Measurements from ENCODE around the gene ZNF205. TPM values are rescaled to one million over a fixed set of nuclear protein-coding genes. Genes with fewer than 3 reads are reported as not detected.

The ZNF205 gene
- total and polyA plus RNA-seq, 2 donors, result 4.6 to 9.3 TPM

DNA sequence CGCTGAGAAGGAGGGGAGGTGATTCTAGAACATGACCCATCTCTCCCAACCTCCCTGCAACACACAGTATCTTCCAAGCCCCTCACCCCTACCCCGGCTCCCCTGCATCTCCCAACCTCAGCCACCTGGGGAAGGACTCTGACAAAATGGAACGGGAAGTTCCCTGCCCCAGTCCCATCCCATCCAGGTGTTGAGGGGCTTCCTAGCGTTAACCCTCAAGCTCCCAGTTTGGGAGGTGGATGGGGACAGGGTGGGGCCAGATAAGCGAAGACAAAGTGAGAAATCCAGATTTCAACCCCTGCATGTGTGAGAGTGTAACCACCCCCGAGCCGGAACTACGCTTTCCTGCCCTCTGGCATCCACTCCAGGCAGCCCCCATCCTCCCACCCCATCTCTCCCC is 15.1 kb upstream of the ZNF205 start:
- Histone ChIP-seq H3K27me3 (ENCODE audit: control insufficient read depth in 2 of 2, insufficient read depth in 1 of 2, low read length in 1 of 2) (peaks cover 0 to 29% of the 10 kb centered on the region in 2 donors), H3K36me3 (ENCODE audit: control insufficient read depth in 2 of 2, insufficient read depth in 2 of 2, low read length in 1 of 2) (no peaks in the 10 kb centered on the region), H3K4me3 (ENCODE audit: low read length in 2 of 2) (no peak overlapping the region), H3K27ac (ENCODE audit: low read depth in 1 of 2, low read length in 1 of 2) (no peak overlapping the region), H3K4me1 (ENCODE audit: control insufficient read depth in 2 of 2, insufficient read depth in 2 of 2, low read length in 2 of 2) (peaks cover 23 to 69% of the 10 kb centered on the region in 2 donors), H3K9me3 (ENCODE audit: control insufficient read depth in 2 of 2, insufficient read depth in 1 of 2, low read length in 1 of 2) (no peaks in the 10 kb centered on the region)
- WGBS, result 86% methylated on average over 8 of the region's 8 CpGs
- DNase-seq (ENCODE audit: low read depth in 6 of 9, low spot score in 9 of 9), result no peak

DNA sequence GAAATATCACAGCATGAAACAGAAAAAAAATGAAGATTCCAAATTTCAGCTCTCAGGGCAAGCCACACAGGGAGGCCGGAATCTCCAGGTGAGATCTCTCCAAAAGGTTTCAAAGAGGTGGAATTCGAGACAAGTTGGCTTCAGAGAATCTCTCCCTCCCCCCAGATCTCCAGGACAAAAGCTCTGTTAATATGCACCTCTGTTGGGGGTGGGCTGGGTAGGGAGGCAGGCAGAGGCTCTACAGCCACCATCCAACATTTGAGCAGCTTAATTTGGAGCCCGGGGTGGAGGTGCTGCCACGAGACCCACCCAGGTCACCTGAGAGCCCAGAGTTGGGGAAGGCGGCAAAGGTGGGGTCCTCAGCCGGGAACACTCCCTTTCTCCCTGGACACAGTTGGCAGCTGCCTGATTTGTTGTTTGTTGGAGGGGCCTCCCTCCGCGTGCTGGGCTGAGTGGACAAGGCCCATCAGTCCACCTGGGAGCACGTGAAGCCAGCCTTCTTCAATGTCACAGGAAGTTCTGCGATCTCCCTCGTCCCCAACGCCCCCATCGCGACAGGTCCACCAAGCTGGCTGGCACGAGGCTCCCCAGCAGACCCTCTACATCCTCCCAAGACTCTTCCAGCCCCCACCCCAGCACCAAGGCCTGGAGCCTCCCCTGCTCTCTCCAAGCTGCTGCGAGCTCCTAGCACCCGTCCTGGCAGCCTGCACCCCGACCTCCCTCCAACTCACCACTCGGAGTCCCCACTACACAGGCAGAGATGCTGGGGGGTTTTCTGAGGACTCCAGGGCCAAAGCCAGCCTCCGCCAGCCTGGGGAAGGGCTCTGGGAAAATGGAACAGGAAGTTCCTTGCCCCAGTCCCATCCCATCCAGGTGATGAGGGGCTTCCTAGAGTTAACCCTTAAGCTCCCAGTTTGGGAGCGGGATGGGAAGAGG is 13.7 kb upstream of the ZNF205 start, which contains the start of gene ZSCAN10:
ZSCAN10 (minus strand) TSS at position 836 of the 936 bp plus-strand sequence. CDS start 6,357 bp downstream, outside the sequence.
- DNase-seq (ENCODE audit: low read depth in 6 of 9, low spot score in 9 of 9), result no peak
- H3K36me3 ChIP-seq (ENCODE audit: control insufficient read depth in 2 of 2, insufficient read depth in 2 of 2, low read length in 1 of 2), result no peaks in the 10 kb centered on the region
- peaks cover 26 to 82% of the 10 kb centered on the region in 2 donors for H3K4me1 ChIP-seq (ENCODE audit: control insufficient read depth in 2 of 2, insufficient read depth in 2 of 2, low read length in 2 of 2)
- peaks cover 0 to 29% of the 10 kb centered on the region in 2 donors for H3K27me3 ChIP-seq (ENCODE audit: control insufficient read depth in 2 of 2, insufficient read depth in 1 of 2, low read length in 1 of 2)
- peak within 1 kb of the TSS; percentile 28 to 41 for H3K4me3 ChIP-seq (ENCODE audit: low read length in 2 of 2)
- peak within 1 kb of the TSS; percentile 53 to 67 for H3K27ac ChIP-seq (ENCODE audit: low read depth in 1 of 2, low read length in 1 of 2)
- no peaks in the 10 kb centered on the region for H3K9me3 ChIP-seq (ENCODE audit: control insufficient read depth in 2 of 2, insufficient read depth in 1 of 2, low read length in 1 of 2)
- 87% methylated on average over 21 of the region's 21 CpGs for WGBS

DNA sequence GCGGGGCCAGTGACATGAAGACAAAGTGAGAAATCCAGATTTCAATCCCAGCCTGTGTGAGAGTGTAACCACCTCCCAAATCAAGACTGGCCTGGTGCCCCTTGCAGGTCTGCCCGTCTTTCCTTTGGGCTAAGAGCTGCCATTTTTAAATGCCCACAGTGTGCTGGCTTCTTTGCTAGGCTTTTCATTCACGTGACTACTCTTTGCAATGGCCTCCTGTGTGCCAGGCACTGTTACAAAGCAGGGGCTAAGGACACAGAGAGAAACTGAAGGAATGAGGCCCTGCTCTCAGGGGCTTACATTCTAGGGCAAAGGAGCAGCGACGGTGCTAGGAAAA is 13.0 kb upstream of the ZNF205 start:
- Histone ChIP-seq H3K27ac (ENCODE audit: low read depth in 1 of 2, low read length in 1 of 2) (peak overlapping the region in 1 of 2 donors; percentile 20), H3K9me3 (ENCODE audit: control insufficient read depth in 2 of 2, insufficient read depth in 1 of 2, low read length in 1 of 2) (no peaks in the 10 kb centered on the region), H3K36me3 (ENCODE audit: control insufficient read depth in 2 of 2, insufficient read depth in 2 of 2, low read length in 1 of 2) (no peaks in the 10 kb centered on the region), H3K27me3 (ENCODE audit: control insufficient read depth in 2 of 2, insufficient read depth in 1 of 2, low read length in 1 of 2) (peaks cover 0 to 29% of the 10 kb centered on the region in 2 donors), H3K4me1 (ENCODE audit: control insufficient read depth in 2 of 2, insufficient read depth in 2 of 2, low read length in 2 of 2) (peaks cover 26 to 84% of the 10 kb centered on the region in 2 donors), H3K4me3 (ENCODE audit: low read length in 2 of 2) (peak overlapping the region in 1 of 2 donors; percentile 28)
- WGBS, result 94% methylated on average over 5 of the region's 5 CpGs
- DNase-seq (ENCODE audit: low read depth in 6 of 9, low spot score in 9 of 9), result no peak

DNA sequence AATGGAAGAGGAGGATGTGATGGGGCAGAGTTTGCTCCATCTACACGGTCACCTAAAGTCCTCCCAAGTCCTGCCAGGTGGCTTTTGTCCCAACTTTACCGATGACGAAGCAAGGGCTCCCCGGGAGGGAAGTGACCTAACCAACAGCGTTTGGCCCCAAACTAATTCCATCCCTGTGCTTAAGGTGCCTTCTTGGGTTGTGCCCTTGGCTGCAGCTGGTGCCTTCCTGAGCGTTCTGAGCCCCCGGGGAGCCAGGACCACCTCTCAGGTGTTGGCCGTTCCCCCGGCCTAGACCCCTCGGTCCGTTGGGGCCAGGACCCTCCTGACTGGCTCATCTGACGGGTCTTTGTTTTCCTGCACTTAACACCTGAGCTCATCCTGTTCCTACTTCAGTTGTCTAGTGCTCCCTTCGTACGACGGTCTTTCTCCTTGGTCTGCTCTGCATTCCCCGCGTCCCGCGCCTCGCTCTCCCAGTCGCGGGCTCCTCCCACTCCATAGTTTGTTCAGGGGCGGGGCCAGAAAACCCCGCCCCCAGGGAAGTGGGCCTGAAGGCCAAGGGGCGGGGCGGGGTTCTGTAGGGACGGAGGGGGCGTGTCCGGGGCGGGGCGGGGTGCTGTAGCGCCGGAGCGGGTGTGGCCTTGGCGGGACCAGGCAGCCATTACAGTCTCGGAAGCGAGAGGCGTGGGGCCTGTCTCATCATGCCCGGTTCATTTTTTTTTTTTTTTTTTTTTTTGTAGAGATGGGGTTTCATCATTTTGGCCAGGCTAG is 12.5 kb upstream of the ZNF205 start:
- Histone ChIP-seq H3K27ac (ENCODE audit: low read depth in 1 of 2, low read length in 1 of 2) (peak overlapping the region; percentile 20 to 67), H3K4me3 (ENCODE audit: low read length in 2 of 2) (peak overlapping the region; percentile 28 to 41), H3K27me3 (ENCODE audit: control insufficient read depth in 2 of 2, insufficient read depth in 1 of 2, low read length in 1 of 2) (peaks cover 0 to 29% of the 10 kb centered on the region in 2 donors), H3K4me1 (ENCODE audit: control insufficient read depth in 2 of 2, insufficient read depth in 2 of 2, low read length in 2 of 2) (peaks cover 26 to 83% of the 10 kb centered on the region in 2 donors), H3K9me3 (ENCODE audit: control insufficient read depth in 2 of 2, insufficient read depth in 1 of 2, low read length in 1 of 2) (no peaks in the 10 kb centered on the region), H3K36me3 (ENCODE audit: control insufficient read depth in 2 of 2, insufficient read depth in 2 of 2, low read length in 1 of 2) (no peaks in the 10 kb centered on the region)
- DNase-seq (ENCODE audit: low read depth in 6 of 9, low spot score in 9 of 9), result peak in 7 of 9 donors; percentile 73 to 93 (median 88)
- 11% methylated on average over 39 of the region's 39 CpGs for WGBS

- no peak overlapping the region for H3K4me3 ChIP-seq (ENCODE audit: low read length in 2 of 2)
- peaks cover 25 to 86% of the 10 kb centered on the region in 2 donors for H3K4me1 ChIP-seq (ENCODE audit: control insufficient read depth in 2 of 2, insufficient read depth in 2 of 2, low read length in 2 of 2)
- peak in 4 of 9 donors; percentile 55 to 75 (median 63) for DNase-seq (ENCODE audit: low read depth in 6 of 9, low spot score in 9 of 9)
- H3K27ac ChIP-seq (ENCODE audit: low read depth in 1 of 2, low read length in 1 of 2), result peak overlapping the region; percentile 31 to 71
- H3K9me3 ChIP-seq (ENCODE audit: control insufficient read depth in 2 of 2, insufficient read depth in 1 of 2, low read length in 1 of 2), result no peaks in the 10 kb centered on the region
- WGBS, result 54% methylated on average over 29 of the region's 29 CpGs
- no peaks in the 10 kb centered on the region for H3K36me3 ChIP-seq (ENCODE audit: control insufficient read depth in 2 of 2, insufficient read depth in 2 of 2, low read length in 1 of 2)
- H3K27me3 ChIP-seq (ENCODE audit: control insufficient read depth in 2 of 2, insufficient read depth in 1 of 2, low read length in 1 of 2), result peaks cover 0 to 29% of the 10 kb centered on the region in 2 donors
Measured at GRCh38 chr16:3101018-3101840, 11.2 kb upstream of the ZNF205 start.

DNA sequence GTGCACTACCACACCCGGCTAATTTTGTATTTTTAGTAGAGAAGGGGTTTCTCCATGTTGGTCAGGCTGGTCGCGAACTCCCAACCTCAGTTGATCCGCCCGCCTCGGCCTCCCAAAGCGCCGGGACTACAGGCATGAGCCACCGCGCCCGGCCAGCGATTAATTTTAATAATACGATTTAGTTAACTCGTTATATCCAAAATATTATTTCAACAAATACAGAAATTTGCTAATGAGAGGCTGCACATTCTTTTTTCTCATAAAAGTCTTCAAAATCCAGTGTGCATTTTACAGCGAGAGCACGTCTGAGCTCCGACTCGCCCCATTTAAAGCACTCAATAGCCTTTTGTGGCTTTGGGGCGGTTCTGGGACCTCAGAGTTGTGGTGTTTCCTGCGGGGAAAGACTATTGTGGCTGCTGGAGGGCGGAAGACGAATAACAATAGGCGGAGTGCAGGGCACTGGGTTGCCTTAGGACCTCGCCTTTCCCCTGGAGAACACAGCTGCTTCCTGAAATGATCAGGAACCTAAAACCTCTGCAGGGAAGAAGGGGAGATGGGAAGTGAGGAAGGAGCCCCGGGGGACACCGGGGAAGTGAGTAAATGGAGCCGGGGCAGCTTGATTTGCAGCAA is 10.4 kb upstream of the ZNF205 start:
- Histone ChIP-seq H3K4me3 (ENCODE audit: low read length in 2 of 2) (no peak overlapping the region), H3K4me1 (ENCODE audit: control insufficient read depth in 2 of 2, insufficient read depth in 2 of 2, low read length in 2 of 2) (peaks cover 25 to 85% of the 10 kb centered on the region in 2 donors), H3K36me3 (ENCODE audit: control insufficient read depth in 2 of 2, insufficient read depth in 2 of 2, low read length in 1 of 2) (no peaks in the 10 kb centered on the region), H3K27ac (ENCODE audit: low read depth in 1 of 2, low read length in 1 of 2) (peak overlapping the region; percentile 58 to 74), H3K27me3 (ENCODE audit: control insufficient read depth in 2 of 2, insufficient read depth in 1 of 2, low read length in 1 of 2) (peaks cover 0 to 28% of the 10 kb centered on the region in 2 donors), H3K9me3 (ENCODE audit: control insufficient read depth in 2 of 2, insufficient read depth in 1 of 2, low read length in 1 of 2) (no peaks in the 10 kb centered on the region)
- WGBS, result 34% methylated on average over 27 of the region's 27 CpGs
- DNase-seq (ENCODE audit: low read depth in 6 of 9, low spot score in 9 of 9), result peak in 1 of 9 donors; percentile 53

- WGBS, result 1% methylated on average over 74 of the region's 74 CpGs
Measured at GRCh38 chr16:3106205-3106928, 6.0 kb upstream of the ZNF205 start.

More at GRCh38 chr16:3106205-3106928, 6.0 kb upstream of the ZNF205 start:
- peaks cover 0 to 2% of the 10 kb centered on the region in 2 donors for H3K27me3 ChIP-seq (ENCODE audit: control insufficient read depth in 2 of 2, insufficient read depth in 1 of 2, low read length in 1 of 2)
- H3K9me3 ChIP-seq (ENCODE audit: control insufficient read depth in 2 of 2, insufficient read depth in 1 of 2, low read length in 1 of 2), result no peaks in the 10 kb centered on the region
- no peaks in the 10 kb centered on the region for H3K36me3 ChIP-seq (ENCODE audit: control insufficient read depth in 2 of 2, insufficient read depth in 2 of 2, low read length in 1 of 2)
- H3K4me1 ChIP-seq (ENCODE audit: control insufficient read depth in 2 of 2, insufficient read depth in 2 of 2, low read length in 2 of 2), result peaks cover 11 to 52% of the 10 kb centered on the region in 2 donors
- peak in 7 of 9 donors; percentile 61 to 91 (median 78) for DNase-seq (ENCODE audit: low read depth in 6 of 9, low spot score in 9 of 9)
- peak overlapping the region; percentile 79 to 80 for H3K4me3 ChIP-seq (ENCODE audit: low read length in 2 of 2)
- H3K27ac ChIP-seq (ENCODE audit: low read depth in 1 of 2, low read length in 1 of 2), result peak overlapping the region; percentile 97 to 98

Data from thymus (tissue), 11 donors.